HepG2 (cell line): ENCODE results near the gene NET1. TPM values are rescaled to one million over a fixed set of nuclear protein-coding genes. Genes with fewer than 3 reads are reported as not detected.
A peak's percentile ranks its signal among the peaks of the same experiment; 100 is the strongest.

ENCODE experiments used
- EZH2 ChIP-seq: conservative IDR thresholded peaks from 2 replicates; pipeline ENCODE4 v1.6.1; 2012; ENCODE audit warnings: mild to moderate bottlenecking, low read depth, low read length, moderate library complexity
- FOXK1 ChIP-seq: sonication (generic); formaldehyde crosslinking; IDR thresholded peaks from 2 replicates; pipeline ENCODE4 v1.4.0; 2020; ENCODE audit warnings: low read depth, missing genetic modification reagents, borderline replicate concordance
- HDAC6 ChIP-seq: fragments of 200-600 bp; sonication (generic); IDR thresholded peaks from 2 replicates; pipeline ENCODE4 v1.7.0; 2017; ENCODE audit warnings: mild to moderate bottlenecking, antibody characterized with exemption, low read length, low read depth
- HIVEP1 ChIP-seq: sonication (generic); formaldehyde crosslinking; IDR thresholded peaks from 2 replicates; pipeline ENCODE4 v1.4.0; 2020; ENCODE audit warnings: mild to moderate bottlenecking, missing genetic modification reagents
- HMG20A ChIP-seq: IDR thresholded peaks from 2 replicates; pipeline ENCODE4 v1.6.1; 2016; ENCODE audit warnings: borderline replicate concordance
- KDM2A ChIP-seq: sonication (generic); formaldehyde crosslinking; IDR thresholded peaks from 2 replicates; pipeline ENCODE4 v1.4.0; 2020; ENCODE audit warnings: low read depth, missing genetic modification reagents, borderline replicate concordance
- KDM6A ChIP-seq: IDR thresholded peaks from 2 replicates; pipeline ENCODE4 v1.6.1; 2016; ENCODE audit warnings: low read depth
- MED13 ChIP-seq: sonication (generic); formaldehyde crosslinking; IDR thresholded peaks from 2 replicates; pipeline ENCODE4 v1.5.0; 2020; ENCODE audit warnings: missing genetic modification reagents
- NFYB ChIP-seq: sonication (generic); formaldehyde crosslinking; IDR thresholded peaks from 2 replicates; pipeline ENCODE4 v1.4.0; 2020; ENCODE audit warnings: missing genetic modification reagents
- NR2C2 ChIP-seq: sonication (generic); formaldehyde crosslinking; IDR thresholded peaks from 2 replicates; pipeline ENCODE4 v1.4.0; 2020; ENCODE audit warnings: missing genetic modification reagents, mild to moderate bottlenecking, moderate library complexity, borderline replicate concordance
- PLRG1 ChIP-seq: fragments of 450-650 bp; conservative IDR thresholded peaks from 2 replicates; pipeline ENCODE4 v1.6.1; 2016
- SMAD9 ChIP-seq: sonication (generic); formaldehyde crosslinking; IDR thresholded peaks from 2 replicates; pipeline ENCODE4 v1.5.1; 2020; ENCODE audit warnings: mild to moderate bottlenecking, missing genetic modification reagents
- TBX3 ChIP-seq: fragments of 450-650 bp; IDR thresholded peaks from 2 replicates; pipeline ENCODE4 v1.6.1; 2017; ENCODE audit warnings: antibody characterized with exemption, mild to moderate bottlenecking, inconsistent platforms, borderline replicate concordance
- XRCC5 ChIP-seq: fragments of 200-400 bp; formaldehyde crosslinking; optimal IDR thresholded peaks from 2 replicates; pipeline ENCODE3; 2017; ENCODE audit warnings: mild to moderate bottlenecking, low read length
- YY1 ChIP-seq: IDR thresholded peaks from 2 replicates; pipeline ENCODE4 v1.6.1; 2011; ENCODE audit warnings: low read length, low read depth, moderate library complexity, mild to moderate bottlenecking; ENCODE audit not compliant: insufficient read depth, insufficient replicate concordance
- ZFP62 ChIP-seq: sonication (generic); formaldehyde crosslinking; IDR thresholded peaks from 2 replicates; pipeline ENCODE4 v1.4.0; 2020; ENCODE audit warnings: missing genetic modification reagents
- ZFX ChIP-seq: sonication (generic); formaldehyde crosslinking; IDR thresholded peaks from 2 replicates; pipeline ENCODE4 v1.4.0; 2020; ENCODE audit warnings: mild to moderate bottlenecking, low read depth, missing genetic modification reagents, moderate library complexity
- ZNF225 ChIP-seq: sonication (generic); formaldehyde crosslinking; IDR thresholded peaks from 2 replicates; pipeline ENCODE4 v1.4.0; 2020; ENCODE audit warnings: mild to moderate bottlenecking, missing genetic modification reagents
- ZNF720 ChIP-seq: sonication (generic); formaldehyde crosslinking; IDR thresholded peaks from 2 replicates; pipeline ENCODE4 v1.4.0; 2020; ENCODE audit warnings: missing genetic modification reagents
- ZNF773 ChIP-seq: sonication (generic); formaldehyde crosslinking; IDR thresholded peaks from 2 replicates; pipeline ENCODE4 v1.4.0; 2020; ENCODE audit warnings: missing genetic modification reagents, borderline replicate concordance
- ZSCAN31 ChIP-seq: sonication (generic); formaldehyde crosslinking; IDR thresholded peaks from 2 replicates; pipeline ENCODE4 v1.5.0; 2020; ENCODE audit warnings: low read depth, mild to moderate bottlenecking, missing genetic modification reagents
- polyA plus RNA-seq, 8 experiments: library from polyadenylated mRNA; depleted of rRNA in 3 of 8; stranded (reverse) in 7 of 8; unstranded in 1 of 8; fragments of >200 nt; fragmentation: Illumina TruSeq in 4 of 8; extraction: Trizol in 4 of 8; gene quantifications; 2 replicates each; pipeline versions ENCODE4 v1.2.1 to v1.2.3, GENCODE V29; 2011 to 2016; ENCODE audit warnings: low read depth in 4 of 8, missing spikeins in 1 of 8, mixed read lengths in 1 of 8; ENCODE audit not compliant: insufficient read depth in 1 of 8
- total RNA-seq, 5 experiments: library from RNA; depleted of rRNA; stranded (reverse); fragments of >200 nt; fragmentation: Illumina TruSeq; extraction: Trizol; gene quantifications; 2 replicates each; pipeline ENCODE4 v1.2.3, GENCODE V29; 2016; ENCODE audit warnings: low read depth in 1 of 5
- TF ChIP-seq, protein P1 (sequence below): sonication (generic); formaldehyde crosslinking; IDR thresholded peaks from 2 replicates; pipeline ENCODE4 v1.4.0; 2020; ENCODE audit warnings: missing genetic modification reagents
- TF ChIP-seq, protein P2 (sequence below): sonication (generic); formaldehyde crosslinking; IDR thresholded peaks from 2 replicates; pipeline ENCODE4 v1.5.0; 2020; ENCODE audit warnings: missing genetic modification reagents
- TF ChIP-seq, protein P3 (sequence below): sonication (generic); formaldehyde crosslinking; IDR thresholded peaks from 2 replicates; pipeline ENCODE4 v1.8.0; 2022; ENCODE audit warnings: low read depth, missing genetic modification reagents
- TF ChIP-seq, protein P4 (sequence below): fragments of 450-650 bp; IDR thresholded peaks from 2 replicates; pipeline ENCODE4 v1.6.1; 2017; ENCODE audit warnings: mild to moderate bottlenecking
- TF ChIP-seq, protein P5 (sequence below): sonication (generic); formaldehyde crosslinking; IDR thresholded peaks from 2 replicates; pipeline ENCODE4 v1.5.1; 2020; ENCODE audit warnings: missing genetic modification reagents, mild to moderate bottlenecking, borderline replicate concordance

NET1 gene
- total and polyA plus RNA-seq, 2 of the 13 experiments (the other 11 are each of a cell fraction or from before 2014, with no cell fraction given), result 48.1 to 65.8 TPM

DNA sequence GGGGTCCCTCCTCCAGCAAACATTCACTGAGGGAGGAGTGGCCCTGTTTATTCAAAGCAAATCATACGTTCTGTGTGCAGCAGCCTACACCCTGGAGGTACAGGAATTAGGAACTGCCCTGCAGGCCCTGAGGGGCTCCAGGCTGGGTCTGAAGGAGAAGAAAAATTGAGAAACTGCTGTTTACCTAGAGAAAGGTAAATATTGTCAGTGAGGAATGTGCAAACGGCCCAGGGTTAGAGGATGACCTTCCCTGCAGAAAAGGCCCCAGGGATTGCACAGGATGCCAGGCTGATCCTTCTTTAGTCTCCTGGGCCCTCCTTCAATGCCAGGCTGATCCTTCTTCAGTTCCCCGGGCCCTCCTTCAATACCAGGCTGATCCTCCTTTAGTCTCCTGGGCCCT lies 81.3 kb downstream of the NET1 start (continued):
- TF ChIP-seq NR2C2 (CRISPR knock-in tag), result no peak
- peak; percentile 43; the same call in 1 of the 2 replicates for TF ChIP-seq KDM6A (CRISPR knock-in tag)
- no peak for TF ChIP-seq MED13 (CRISPR knock-in tag)
- TF ChIP-seq, protein P1, sequence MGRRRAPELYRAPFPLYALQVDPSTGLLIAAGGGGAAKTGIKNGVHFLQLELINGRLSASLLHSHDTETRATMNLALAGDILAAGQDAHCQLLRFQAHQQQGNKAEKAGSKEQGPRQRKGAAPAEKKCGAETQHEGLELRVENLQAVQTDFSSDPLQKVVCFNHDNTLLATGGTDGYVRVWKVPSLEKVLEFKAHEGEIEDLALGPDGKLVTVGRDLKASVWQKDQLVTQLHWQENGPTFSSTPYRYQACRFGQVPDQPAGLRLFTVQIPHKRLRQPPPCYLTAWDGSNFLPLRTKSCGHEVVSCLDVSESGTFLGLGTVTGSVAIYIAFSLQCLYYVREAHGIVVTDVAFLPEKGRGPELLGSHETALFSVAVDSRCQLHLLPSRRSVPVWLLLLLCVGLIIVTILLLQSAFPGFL (CRISPR knock-in tag), result no peak
- no peak for TF ChIP-seq PLRG1
- no peak for TF ChIP-seq ZFP62 (CRISPR knock-in tag)
- TF ChIP-seq, protein P2, sequence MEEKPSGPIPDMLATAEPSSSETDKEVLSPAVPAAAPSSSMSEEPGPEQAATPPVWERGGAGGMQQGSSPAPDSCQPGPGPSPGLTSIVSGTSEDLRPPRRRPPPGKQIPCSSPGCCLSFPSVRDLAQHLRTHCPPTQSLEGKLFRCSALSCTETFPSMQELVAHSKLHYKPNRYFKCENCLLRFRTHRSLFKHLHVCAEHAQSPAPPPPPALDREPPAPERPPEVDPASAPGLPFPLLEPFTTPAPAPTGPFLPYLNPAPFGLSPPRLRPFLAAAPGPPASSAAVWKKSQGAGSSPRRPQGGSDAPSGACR (CRISPR knock-in tag), result no peak
- no peak for TF ChIP-seq SMAD9 (CRISPR knock-in tag)
- TF ChIP-seq ZSCAN31 (CRISPR knock-in tag), result no peak
- no peak for TF ChIP-seq ZNF225
- no peak for TF ChIP-seq HDAC6
- no peak for TF ChIP-seq XRCC5
- TF ChIP-seq, protein P3, sequence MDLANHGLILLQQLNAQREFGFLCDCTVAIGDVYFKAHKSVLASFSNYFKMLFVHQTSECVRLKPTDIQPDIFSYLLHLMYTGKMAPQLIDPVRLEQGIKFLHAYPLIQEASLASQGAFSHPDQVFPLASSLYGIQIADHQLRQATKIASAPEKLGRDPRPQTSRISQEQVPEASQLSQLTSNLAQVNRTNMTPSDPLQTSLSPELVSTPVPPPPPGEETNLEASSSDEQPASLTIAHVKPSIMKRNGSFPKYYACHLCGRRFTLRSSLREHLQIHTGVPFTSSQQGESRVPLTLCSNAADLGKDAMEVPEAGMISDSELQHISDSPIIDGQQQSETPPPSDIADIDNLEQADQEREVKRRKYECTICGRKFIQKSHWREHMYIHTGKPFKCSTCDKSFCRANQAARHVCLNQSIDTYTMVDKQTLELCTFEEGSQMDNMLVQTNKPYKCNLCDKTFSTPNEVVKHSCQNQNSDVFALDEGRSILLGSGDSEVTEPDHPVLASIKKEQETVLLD, result no peak
- peak; percentile 45; the same call in 1 of the 2 replicates for TF ChIP-seq FOXK1
- TF ChIP-seq ZNF720, result no peak
- TF ChIP-seq, protein P4, sequence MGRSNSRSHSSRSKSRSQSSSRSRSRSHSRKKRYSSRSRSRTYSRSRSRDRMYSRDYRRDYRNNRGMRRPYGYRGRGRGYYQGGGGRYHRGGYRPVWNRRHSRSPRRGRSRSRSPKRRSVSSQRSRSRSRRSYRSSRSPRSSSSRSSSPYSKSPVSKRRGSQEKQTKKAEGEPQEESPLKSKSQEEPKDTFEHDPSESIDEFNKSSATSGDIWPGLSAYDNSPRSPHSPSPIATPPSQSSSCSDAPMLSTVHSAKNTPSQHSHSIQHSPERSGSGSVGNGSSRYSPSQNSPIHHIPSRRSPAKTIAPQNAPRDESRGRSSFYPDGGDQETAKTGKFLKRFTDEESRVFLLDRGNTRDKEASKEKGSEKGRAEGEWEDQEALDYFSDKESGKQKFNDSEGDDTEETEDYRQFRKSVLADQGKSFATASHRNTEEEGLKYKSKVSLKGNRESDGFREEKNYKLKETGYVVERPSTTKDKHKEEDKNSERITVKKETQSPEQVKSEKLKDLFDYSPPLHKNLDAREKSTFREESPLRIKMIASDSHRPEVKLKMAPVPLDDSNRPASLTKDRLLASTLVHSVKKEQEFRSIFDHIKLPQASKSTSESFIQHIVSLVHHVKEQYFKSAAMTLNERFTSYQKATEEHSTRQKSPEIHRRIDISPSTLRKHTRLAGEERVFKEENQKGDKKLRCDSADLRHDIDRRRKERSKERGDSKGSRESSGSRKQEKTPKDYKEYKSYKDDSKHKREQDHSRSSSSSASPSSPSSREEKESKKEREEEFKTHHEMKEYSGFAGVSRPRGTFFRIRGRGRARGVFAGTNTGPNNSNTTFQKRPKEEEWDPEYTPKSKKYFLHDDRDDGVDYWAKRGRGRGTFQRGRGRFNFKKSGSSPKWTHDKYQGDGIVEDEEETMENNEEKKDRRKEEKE, result no peak
- no peak for TF ChIP-seq ZNF773 (CRISPR knock-in tag)
- TF ChIP-seq NFYB (CRISPR knock-in tag), result no peak
- TF ChIP-seq EZH2, result no peak
- no peak for TF ChIP-seq TBX3
- peak; percentile 62; the same call in 1 of the 2 replicates for TF ChIP-seq HMG20A (CRISPR knock-in tag)
- TF ChIP-seq YY1, result no peak
- TF ChIP-seq ZFX, result peak; percentile 46; the same call in 1 of the 2 replicates
- no peak for TF ChIP-seq HIVEP1
- TF ChIP-seq KDM2A (CRISPR knock-in tag), result no peak
- TF ChIP-seq, protein P5, sequence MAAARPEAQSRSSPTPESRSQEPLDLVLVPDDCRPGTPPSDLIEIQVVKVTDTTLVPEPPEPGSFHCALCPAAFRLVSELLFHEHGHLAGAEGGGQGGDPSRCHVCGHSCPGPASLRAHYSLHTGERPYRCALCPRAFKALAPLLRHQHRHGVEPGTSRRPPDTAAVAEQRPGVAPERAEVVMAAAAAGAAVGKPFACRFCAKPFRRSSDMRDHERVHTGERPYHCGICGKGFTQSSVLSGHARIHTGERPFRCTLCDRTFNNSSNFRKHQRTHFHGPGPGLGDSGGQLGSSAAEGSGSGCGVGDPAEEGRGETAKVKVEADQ (CRISPR knock-in tag), result no peak
